Osteocyte (in vitro differentiated cells): ENCODE results near the gene SAP30BP. TPM values are rescaled to one million over a fixed set of nuclear protein-coding genes. Genes with fewer than 3 reads are reported as not detected.
"Not testable (repeated sequence)": the region's sequence is repeated elsewhere in the genome, so short reads cannot be mapped to it uniquely, and the experiment has no call there.

Experiments
- DNase-seq: peaks from one replicate; pipeline ENCODE4 v3.0.0; 2021; ENCODE audit warnings: mixed read lengths; ENCODE audit not compliant: unreplicated experiment; ENCODE audit errors: extremely low spot score
- H3K27ac Mint-ChIP-seq: one replicate; pipeline ENCODE4 v1.8.0; 2021; ENCODE audit warnings: mild to moderate bottlenecking, mixed read lengths; ENCODE audit not compliant: unreplicated experiment
- H3K27me3 Mint-ChIP-seq: one replicate; pipeline ENCODE4 v1.8.0; 2021; ENCODE audit warnings: mixed read lengths; ENCODE audit not compliant: unreplicated experiment
- H3K36me3 Mint-ChIP-seq: one replicate; pipeline ENCODE4 v1.8.0; 2021; ENCODE audit warnings: mixed read lengths; ENCODE audit not compliant: unreplicated experiment
- H3K4me1 Mint-ChIP-seq: one replicate; pipeline ENCODE4 v1.8.0; 2021; ENCODE audit warnings: mixed read lengths; ENCODE audit not compliant: unreplicated experiment
- H3K4me3 Mint-ChIP-seq: one replicate; pipeline ENCODE4 v1.8.0; 2021; ENCODE audit warnings: mild to moderate bottlenecking, moderate library complexity, mixed read lengths; ENCODE audit not compliant: unreplicated experiment
- H3K9me3 Mint-ChIP-seq: one replicate; pipeline ENCODE4 v1.8.0; 2021; ENCODE audit warnings: mixed read lengths; ENCODE audit not compliant: unreplicated experiment
- CTCF ChIP-seq: fragments of 200-600 bp; sonication (generic); IDR thresholded peaks from 2 replicates; pipeline ENCODE4 v1.5.0; 2021; ENCODE audit warnings: antibody characterized with exemption, mild to moderate bottlenecking, moderate library complexity
- total RNA-seq: library from RNA; stranded (reverse); gene quantifications from 2 replicates; pipeline ENCODE4 v1.2.1, GENCODE V29; 2021

Gene SAP30BP
- total RNA-seq, 1 donor from 2014 or later: 103 TPM

- Mint-ChIP-seq H3K27me3 (no peaks in the 10 kb centered on the region), H3K4me1 (peaks cover 24% of the 10 kb centered on the region), H3K4me3 (no peak overlapping the region), H3K27ac (no peak overlapping the region), H3K9me3 (no peaks in the 10 kb centered on the region), H3K36me3 (peaks cover 2% of the 10 kb centered on the region)
- no peak for TF ChIP-seq CTCF
- DNase-seq: no peak
These were observed 30.6 kb upstream of the SAP30BP start for GRCh38 chr17:75636381-75637142.

GRCh38 chr17:75637143-75637538 lies 30.0 kb upstream of the SAP30BP start:
- no peak for TF ChIP-seq CTCF
- no peak overlapping the region for H3K4me3 Mint-ChIP-seq
- H3K4me1 Mint-ChIP-seq: peaks cover 24% of the 10 kb centered on the region
- no peak for DNase-seq
- no peaks in the 10 kb centered on the region for H3K9me3 Mint-ChIP-seq
- H3K27ac Mint-ChIP-seq: no peak overlapping the region
- H3K36me3 Mint-ChIP-seq: peaks cover 2% of the 10 kb centered on the region
- H3K27me3 Mint-ChIP-seq: no peaks in the 10 kb centered on the region

GRCh38 chr17:75637551-75637950 lies 29.6 kb upstream of the SAP30BP start:
- Mint-ChIP-seq H3K4me1 (peaks cover 22% of the 10 kb centered on the region), H3K9me3 (no peaks in the 10 kb centered on the region), H3K27ac (no peak overlapping the region), H3K36me3 (peaks cover 2% of the 10 kb centered on the region), H3K4me3 (no peak overlapping the region), H3K27me3 (no peaks in the 10 kb centered on the region)
- TF ChIP-seq CTCF: no peak
- DNase-seq: no peak

GRCh38 chr17:75638039-75638438 lies 29.1 kb upstream of the SAP30BP start:
- not testable (repeated sequence) for H3K9me3 Mint-ChIP-seq, H3K27me3 Mint-ChIP-seq, H3K36me3 Mint-ChIP-seq, DNase-seq, H3K4me3 Mint-ChIP-seq, H3K27ac Mint-ChIP-seq
- peaks cover 19% of the 10 kb centered on the region for H3K4me1 Mint-ChIP-seq

GRCh38 chr17:75638893-75639292 lies 28.2 kb upstream of the SAP30BP start:
- DNase-seq: no peak
- Mint-ChIP-seq H3K4me3 (no peak overlapping the region), H3K27ac (no peak overlapping the region), H3K4me1 (peaks cover 11% of the 10 kb centered on the region), H3K36me3 (peaks cover 2% of the 10 kb centered on the region), H3K27me3 (no peaks in the 10 kb centered on the region), H3K9me3 (no peaks in the 10 kb centered on the region)
- TF ChIP-seq CTCF: no peak
